ENCODE data around the gene FUZ. TPM values are rescaled to one million over a fixed set of nuclear protein-coding genes. Genes with fewer than 3 reads are reported as not detected.

FUZ gene
- total RNA-seq, 6 experiments from 2014 or later = 3.7 to 10.7 (median 6.3) TPM

GRCh38 chr19:49831592-49831991 lies 18.5 kb upstream of the FUZ start:
- Histone ChIP-seq H3K4me3 (no peak overlapping the region), H3K4me1 (no peaks in the 10 kb centered on the region), H3K27me3 (no peaks in the 10 kb centered on the region), H3K36me3 (peaks cover 0 to 23% (median 3%) of the 10 kb centered on the region in 4 donors), H3K27ac (no peak overlapping the region), H3K9me3 (no peaks in the 10 kb centered on the region)
- intact Hi-C loops (cut with DNase I) = no loop called here
- no peak for TF ChIP-seq CTCF (IDR thresholded peaks at IDR 0.05)
- TF ChIP-seq POLR2A (IDR thresholded peaks at IDR 0.05) = no peak
- ATAC-seq (no peak), DNase-seq (no peak)
- 70% methylated on average over 3 of the region's 8 CpGs for WGBS (ENCODE audit: insufficient coverage, low coverage, low lambda C conversion rate, missing lambda C conversion rate)

GRCh38 chr19:49830766-49831165 lies 17.7 kb upstream of the FUZ start:
- TF ChIP-seq CTCF (IDR thresholded peaks at IDR 0.05) = no peak
- no peak for TF ChIP-seq POLR2A (IDR thresholded peaks at IDR 0.05)
- no peak for ATAC-seq
- H3K36me3 ChIP-seq = peaks cover 0 to 21% (median 3%) of the 10 kb centered on the region in 4 donors

GRCh38 chr19:49829721-49830120 lies 16.6 kb upstream of the FUZ start:
- no peak for TF ChIP-seq POLR2A (IDR thresholded peaks at IDR 0.05)
- no peak for TF ChIP-seq CTCF (IDR thresholded peaks at IDR 0.05)
- intact Hi-C loops (cut with DNase I) = no loop called here
- Histone ChIP-seq H3K27me3 (no peaks in the 10 kb centered on the region), H3K27ac (no peak overlapping the region), H3K36me3 (peaks cover 0 to 15% (median 3%) of the 10 kb centered on the region in 4 donors), H3K9me3 (no peaks in the 10 kb centered on the region), H3K4me3 (no peak overlapping the region), H3K4me1 (no peaks in the 10 kb centered on the region)
- WGBS (ENCODE audit: insufficient coverage, low coverage, low lambda C conversion rate, missing lambda C conversion rate) = no CpG with 5 or more reads among the region's 18 CpGs
- DNase-seq (no peak), ATAC-seq (no peak)

More at GRCh38 chr19:49830766-49831165, 17.7 kb upstream of the FUZ start:
- WGBS (ENCODE audit: insufficient coverage, low coverage, low lambda C conversion rate, missing lambda C conversion rate) = 83% methylated on average over 2 of the region's 12 CpGs
- Histone ChIP-seq H3K4me1 (no peaks in the 10 kb centered on the region), H3K27me3 (no peaks in the 10 kb centered on the region), H3K27ac (no peak overlapping the region), H3K9me3 (no peaks in the 10 kb centered on the region), H3K4me3 (no peak overlapping the region)
- intact Hi-C loops (cut with DNase I) = no loop called here
- DNase-seq = no peak

GRCh38 chr19:49829200-49829599 lies 16.1 kb upstream of the FUZ start:
- no peaks in the 10 kb centered on the region for H3K9me3 ChIP-seq
- ATAC-seq (no peak), DNase-seq (no peak)
- H3K27ac ChIP-seq = no peak overlapping the region
- intact Hi-C loops (cut with DNase I) = no loop called here
- H3K4me3 ChIP-seq = no peak overlapping the region
- no peaks in the 10 kb centered on the region for H3K4me1 ChIP-seq
- peaks cover 0 to 11% (median 3%) of the 10 kb centered on the region in 4 donors for H3K36me3 ChIP-seq
- no peak for TF ChIP-seq POLR2A (IDR thresholded peaks at IDR 0.05)
- no peak for TF ChIP-seq CTCF (IDR thresholded peaks at IDR 0.05)
- WGBS (ENCODE audit: insufficient coverage, low coverage, low lambda C conversion rate, missing lambda C conversion rate) = 95% methylated on average over 4 of the region's 8 CpGs
- H3K27me3 ChIP-seq = no peaks in the 10 kb centered on the region

GRCh38 chr19:49827034-49827433 lies 13.9 kb upstream of the FUZ start:
- Histone ChIP-seq H3K36me3 (peaks cover 0 to 16% (median 3%) of the 10 kb centered on the region in 4 donors), H3K4me3 (no peak overlapping the region), H3K27me3 (no peaks in the 10 kb centered on the region), H3K4me1 (no peaks in the 10 kb centered on the region), H3K9me3 (no peaks in the 10 kb centered on the region), H3K27ac (no peak overlapping the region)
- intact Hi-C loops (cut with DNase I) = no loop called here
- TF ChIP-seq POLR2A (IDR thresholded peaks at IDR 0.05) (no peak), CTCF (IDR thresholded peaks at IDR 0.05) (no peak)
- no peak for DNase-seq
- no peak for ATAC-seq
- WGBS (ENCODE audit: insufficient coverage, low coverage, low lambda C conversion rate, missing lambda C conversion rate) = 94% methylated on average over 8 of the region's 14 CpGs
